Mucosa of descending colon (tissue), 3 donors: ENCODE measurements around the gene GNB1. TPM values are rescaled to one million over a fixed set of nuclear protein-coding genes. Genes with fewer than 3 reads are reported as not detected.

Experiments
- ATAC-seq: fragments of 200-7000 bp; cut with Tn5 transposase; one replicate; pipeline ENCODE4 v1.9.1; 2020; ENCODE audit warnings: mild to moderate bottlenecking, moderate library complexity
- DNase-seq, 3 donors: peaks; one replicate each; pipeline ENCODE4 v3.0.0-alpha.2; 2020
- H3K36me3 ChIP-seq: fragments of 200-600 bp; one replicate; pipeline ENCODE4 v1.8.0; 2021; ENCODE audit warnings: low read depth, mild to moderate bottlenecking
- H3K4me1 ChIP-seq: fragments of 200-600 bp; one replicate; pipeline ENCODE4 v1.8.0; 2021; ENCODE audit warnings: low read depth, mild to moderate bottlenecking
- H3K4me3 ChIP-seq: fragments of 200-600 bp; one replicate; pipeline ENCODE4 v1.8.0; 2021; ENCODE audit warnings: mild to moderate bottlenecking
- H3K9me3 ChIP-seq: fragments of 200-600 bp; one replicate; pipeline ENCODE4 v1.8.0; 2021; ENCODE audit warnings: mild to moderate bottlenecking
- intact Hi-C, 2 donors: fragments of 100-400 bp; cut with DNase I in 1 of 2; cut with micrococcal nuclease in 1 of 2; formaldehyde crosslinking; loops; one replicate each; pipeline versions ENCODE4 v1.11.0 to v1.11.1; 2022; cut with DNase I, micrococcal nuclease
- total RNA-seq, 3 donors: library from RNA; stranded (reverse); fragmentation: NEBNext Ultra II Directional in 2 of 3; extraction: Animal tissue kit (Norgen Biotek cat#: 25700) in 2 of 3; gene quantifications; one replicate each; pipeline versions ENCODE4 v1.2.1 to v1.2.4, GENCODE V29; 2021 to 2023
- TF ChIP-seq, protein P1 (sequence below): fragments of 200-600 bp; IDR thresholded peaks from one replicate; pipeline ENCODE4 v1.8.0; 2022; ENCODE audit warnings: antibody characterized with exemption, mild to moderate bottlenecking
- donor health status: DM: no; HTN: no; CAD: no; lungs with moderate emphysema.
- donor health status: DM: no; HTN: no; CAD: no.
- donor health status: DM: no; HTN: yes; CAD: no.

The GNB1 gene
- total RNA-seq, 3 donors from 2014 or later: 314 to 329 (median 318) TPM

GRCh38 chr1:1802871-1803270 is 88.0 kb downstream of the GNB1 start:
- H3K9me3 ChIP-seq: no peaks in the 10 kb centered on the region
- no peak for DNase-seq
- H3K4me1 ChIP-seq: no peaks in the 10 kb centered on the region
- H3K36me3 ChIP-seq: no peaks in the 10 kb centered on the region
- TF ChIP-seq, protein P1, sequence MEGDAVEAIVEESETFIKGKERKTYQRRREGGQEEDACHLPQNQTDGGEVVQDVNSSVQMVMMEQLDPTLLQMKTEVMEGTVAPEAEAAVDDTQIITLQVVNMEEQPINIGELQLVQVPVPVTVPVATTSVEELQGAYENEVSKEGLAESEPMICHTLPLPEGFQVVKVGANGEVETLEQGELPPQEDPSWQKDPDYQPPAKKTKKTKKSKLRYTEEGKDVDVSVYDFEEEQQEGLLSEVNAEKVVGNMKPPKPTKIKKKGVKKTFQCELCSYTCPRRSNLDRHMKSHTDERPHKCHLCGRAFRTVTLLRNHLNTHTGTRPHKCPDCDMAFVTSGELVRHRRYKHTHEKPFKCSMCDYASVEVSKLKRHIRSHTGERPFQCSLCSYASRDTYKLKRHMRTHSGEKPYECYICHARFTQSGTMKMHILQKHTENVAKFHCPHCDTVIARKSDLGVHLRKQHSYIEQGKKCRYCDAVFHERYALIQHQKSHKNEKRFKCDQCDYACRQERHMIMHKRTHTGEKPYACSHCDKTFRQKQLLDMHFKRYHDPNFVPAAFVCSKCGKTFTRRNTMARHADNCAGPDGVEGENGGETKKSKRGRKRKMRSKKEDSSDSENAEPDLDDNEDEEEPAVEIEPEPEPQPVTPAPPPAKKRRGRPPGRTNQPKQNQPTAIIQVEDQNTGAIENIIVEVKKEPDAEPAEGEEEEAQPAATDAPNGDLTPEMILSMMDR: no peak
- ATAC-seq: no peak
- intact Hi-C loops: no loop called here
- H3K4me3 ChIP-seq: no peak overlapping the region

DNA sequence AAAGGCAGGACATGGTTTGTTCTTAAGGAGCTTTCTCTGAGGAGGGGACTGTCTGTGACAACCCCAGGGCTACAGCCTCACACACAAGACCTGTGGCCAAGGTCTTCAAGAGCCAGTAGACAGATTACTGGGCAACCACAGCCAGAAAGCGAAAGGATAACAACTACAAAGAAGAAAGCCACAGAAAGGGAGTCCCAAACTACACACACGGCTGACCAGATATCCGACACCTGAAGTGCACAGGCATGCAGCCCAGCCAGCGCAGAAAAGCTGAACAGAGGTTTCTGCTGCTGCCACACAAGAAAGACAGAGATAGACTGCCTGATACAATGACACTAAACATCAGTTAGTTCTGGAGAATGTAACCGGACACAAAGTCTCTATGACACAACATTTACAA is 91.2 kb downstream of the GNB1 start:
- ATAC-seq (no peak), DNase-seq (peak in 1 of 3 donors; percentile 13)
- intact Hi-C loops: no loop called here
- Histone ChIP-seq H3K9me3 (no peaks in the 10 kb centered on the region), H3K36me3 (no peaks in the 10 kb centered on the region), H3K4me1 (no peaks in the 10 kb centered on the region), H3K4me3 (no peak overlapping the region)
- TF ChIP-seq, protein P1: no peak

- H3K36me3 ChIP-seq: no peaks in the 10 kb centered on the region
- peak; percentile 37 for ATAC-seq
- no peak overlapping the region for H3K4me3 ChIP-seq
- TF ChIP-seq, protein P1: no peak
- no peaks in the 10 kb centered on the region for H3K9me3 ChIP-seq
- H3K4me1 ChIP-seq: no peaks in the 10 kb centered on the region
- peak in 2 of 3 donors; percentile 25 to 46 for DNase-seq
- intact Hi-C loops: no loop called here
Observed at GRCh38 chr1:1797731-1798341, 93.1 kb downstream of the GNB1 start.

GRCh38 chr1:1796466-1796865 is 94.4 kb downstream of the GNB1 start:
- TF ChIP-seq, protein P1: no peak
- Histone ChIP-seq H3K4me1 (no peaks in the 10 kb centered on the region), H3K9me3 (no peaks in the 10 kb centered on the region), H3K36me3 (no peaks in the 10 kb centered on the region), H3K4me3 (no peak overlapping the region)
- intact Hi-C loops: no loop called here
- no peak for DNase-seq
- ATAC-seq: peak; percentile 17

DNA sequence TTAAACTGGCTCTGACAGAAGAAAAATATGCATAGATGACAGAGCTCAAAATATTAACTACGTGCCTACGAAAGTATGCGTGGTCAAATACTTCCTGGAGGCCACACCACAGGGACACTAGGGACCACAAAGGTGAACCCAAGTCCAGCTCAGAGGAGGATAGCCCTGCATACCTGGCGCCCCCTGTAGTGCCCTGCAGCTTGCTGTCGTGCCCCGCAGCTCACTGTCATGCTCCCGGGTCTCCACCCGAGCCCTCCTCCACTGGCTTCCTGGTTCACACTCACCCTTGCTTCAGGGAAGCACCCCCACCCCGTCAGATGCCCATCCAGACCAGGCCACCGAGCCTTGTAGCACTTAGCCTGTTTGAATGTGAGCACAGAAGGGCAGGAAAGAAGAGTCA is 95.9 kb downstream of the GNB1 start:
- TF ChIP-seq, protein P1: no peak
- DNase-seq (peak in 1 of 3 donors; percentile 33), ATAC-seq (no peak)
- Histone ChIP-seq H3K9me3 (no peaks in the 10 kb centered on the region), H3K4me1 (no peaks in the 10 kb centered on the region), H3K4me3 (no peak overlapping the region), H3K36me3 (no peaks in the 10 kb centered on the region)
- intact Hi-C loops: no loop called here
